Measurements from ENCODE around the gene CD302.

DNA sequence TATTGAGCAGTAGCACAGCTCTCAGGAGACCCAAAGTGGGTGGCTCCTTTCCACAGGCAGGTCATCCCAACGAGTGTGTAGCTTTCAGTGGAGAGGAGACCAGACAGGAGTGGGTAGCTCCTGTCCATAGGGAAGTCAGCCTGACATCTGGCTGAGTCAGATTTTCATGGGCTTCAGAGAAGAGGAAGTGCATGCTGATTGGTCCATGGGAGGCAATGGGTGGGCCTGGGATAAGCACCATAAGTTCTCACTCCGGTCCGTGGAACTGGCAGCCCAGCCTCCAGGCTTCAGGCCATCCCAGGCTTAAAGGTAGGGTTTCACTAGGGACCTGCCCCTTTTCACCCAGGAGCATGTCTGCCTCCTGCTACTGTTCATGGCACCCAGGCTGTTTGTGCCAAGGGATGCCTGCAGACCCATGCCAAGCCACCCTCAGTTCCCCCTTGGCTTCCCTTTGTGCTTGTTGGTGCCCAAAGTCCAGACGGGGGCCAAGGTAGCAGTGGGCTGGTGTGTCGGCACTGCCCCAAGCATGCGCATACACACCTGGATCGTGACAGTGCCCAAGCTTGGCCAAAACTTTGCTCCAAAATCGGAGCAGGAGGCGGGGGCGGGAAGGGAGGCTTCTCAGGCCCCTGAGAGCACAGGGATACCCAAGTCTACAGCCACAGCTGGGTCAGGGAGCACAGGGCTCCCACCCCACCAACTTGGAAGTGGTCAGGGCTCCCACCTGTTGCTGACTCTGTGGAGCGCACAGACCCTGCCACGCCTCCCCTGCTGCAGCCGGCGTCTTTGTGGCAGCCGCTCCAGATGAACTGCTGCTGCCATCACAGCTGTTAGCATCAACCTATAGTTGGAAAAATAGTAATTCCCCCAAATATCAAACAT is 59.3 kb downstream of the CD302 start:
- TF ChIP-seq, protein P1, sequence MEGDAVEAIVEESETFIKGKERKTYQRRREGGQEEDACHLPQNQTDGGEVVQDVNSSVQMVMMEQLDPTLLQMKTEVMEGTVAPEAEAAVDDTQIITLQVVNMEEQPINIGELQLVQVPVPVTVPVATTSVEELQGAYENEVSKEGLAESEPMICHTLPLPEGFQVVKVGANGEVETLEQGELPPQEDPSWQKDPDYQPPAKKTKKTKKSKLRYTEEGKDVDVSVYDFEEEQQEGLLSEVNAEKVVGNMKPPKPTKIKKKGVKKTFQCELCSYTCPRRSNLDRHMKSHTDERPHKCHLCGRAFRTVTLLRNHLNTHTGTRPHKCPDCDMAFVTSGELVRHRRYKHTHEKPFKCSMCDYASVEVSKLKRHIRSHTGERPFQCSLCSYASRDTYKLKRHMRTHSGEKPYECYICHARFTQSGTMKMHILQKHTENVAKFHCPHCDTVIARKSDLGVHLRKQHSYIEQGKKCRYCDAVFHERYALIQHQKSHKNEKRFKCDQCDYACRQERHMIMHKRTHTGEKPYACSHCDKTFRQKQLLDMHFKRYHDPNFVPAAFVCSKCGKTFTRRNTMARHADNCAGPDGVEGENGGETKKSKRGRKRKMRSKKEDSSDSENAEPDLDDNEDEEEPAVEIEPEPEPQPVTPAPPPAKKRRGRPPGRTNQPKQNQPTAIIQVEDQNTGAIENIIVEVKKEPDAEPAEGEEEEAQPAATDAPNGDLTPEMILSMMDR (IDR thresholded peaks at IDR 0.05), result no peak
- no peak for TF ChIP-seq EZH2 (IDR thresholded peaks at IDR 0.05)
- TF ChIP-seq EZH2phosphoT487 (IDR thresholded peaks at IDR 0.05), result no peak
